ENCODE results near the gene CRLF1. TPM values are rescaled to one million over a fixed set of nuclear protein-coding genes. Genes with fewer than 3 reads are reported as not detected.

Gene CRLF1
- total RNA-seq, 1 donor from 2014 or later, result 1.5 TPM

DNA sequence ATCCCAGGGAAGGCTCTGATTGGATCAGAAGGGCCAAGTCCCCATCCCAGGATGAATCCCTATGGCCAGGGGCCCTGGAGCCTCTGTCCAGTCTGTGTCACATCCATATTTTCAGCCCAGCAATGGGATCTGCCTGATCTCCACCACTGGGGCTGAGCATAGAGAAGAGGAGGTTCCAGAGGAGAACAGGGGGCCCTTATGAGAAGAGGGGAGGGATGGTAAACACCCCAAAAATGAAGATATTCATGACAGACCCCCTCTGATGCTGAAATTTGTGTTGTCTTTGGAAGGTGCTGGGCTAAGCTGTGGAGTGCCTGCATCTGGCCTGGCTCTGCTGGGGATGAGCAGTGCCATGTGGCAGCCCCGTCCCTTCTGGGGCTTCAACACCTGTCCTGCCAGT, 44.7 kb upstream of the CRLF1 start:
- H3K27me3 Mint-ChIP-seq (ENCODE audit: low read depth), result no peaks in the 10 kb centered on the region
- DNase-seq (ENCODE audit: low read depth, low spot score), result no peak
- no peaks in the 10 kb centered on the region for H3K36me3 Mint-ChIP-seq (ENCODE audit: low read depth)
- no peaks in the 10 kb centered on the region for H3K9me3 Mint-ChIP-seq
- H3K4me3 Mint-ChIP-seq, result peak overlapping the region; percentile 57
- no peak overlapping the region for H3K27ac Mint-ChIP-seq (ENCODE audit: unreplicated experiment)
- peaks cover 51% of the 10 kb centered on the region for H3K4me1 Mint-ChIP-seq
- TF ChIP-seq, protein P1, sequence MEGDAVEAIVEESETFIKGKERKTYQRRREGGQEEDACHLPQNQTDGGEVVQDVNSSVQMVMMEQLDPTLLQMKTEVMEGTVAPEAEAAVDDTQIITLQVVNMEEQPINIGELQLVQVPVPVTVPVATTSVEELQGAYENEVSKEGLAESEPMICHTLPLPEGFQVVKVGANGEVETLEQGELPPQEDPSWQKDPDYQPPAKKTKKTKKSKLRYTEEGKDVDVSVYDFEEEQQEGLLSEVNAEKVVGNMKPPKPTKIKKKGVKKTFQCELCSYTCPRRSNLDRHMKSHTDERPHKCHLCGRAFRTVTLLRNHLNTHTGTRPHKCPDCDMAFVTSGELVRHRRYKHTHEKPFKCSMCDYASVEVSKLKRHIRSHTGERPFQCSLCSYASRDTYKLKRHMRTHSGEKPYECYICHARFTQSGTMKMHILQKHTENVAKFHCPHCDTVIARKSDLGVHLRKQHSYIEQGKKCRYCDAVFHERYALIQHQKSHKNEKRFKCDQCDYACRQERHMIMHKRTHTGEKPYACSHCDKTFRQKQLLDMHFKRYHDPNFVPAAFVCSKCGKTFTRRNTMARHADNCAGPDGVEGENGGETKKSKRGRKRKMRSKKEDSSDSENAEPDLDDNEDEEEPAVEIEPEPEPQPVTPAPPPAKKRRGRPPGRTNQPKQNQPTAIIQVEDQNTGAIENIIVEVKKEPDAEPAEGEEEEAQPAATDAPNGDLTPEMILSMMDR (conservative IDR thresholded peaks at IDR 0.05), result no peak

- Mint-ChIP-seq H3K4me3 (peak overlapping the region; percentile 57), H3K4me1 (peaks cover 51% of the 10 kb centered on the region), H3K36me3 (ENCODE audit: low read depth) (no peaks in the 10 kb centered on the region), H3K27ac (ENCODE audit: unreplicated experiment) (no peak overlapping the region), H3K27me3 (ENCODE audit: low read depth) (no peaks in the 10 kb centered on the region), H3K9me3 (no peaks in the 10 kb centered on the region)
- no peak for DNase-seq (ENCODE audit: low read depth, low spot score)
- TF ChIP-seq, protein P1 (conservative IDR thresholded peaks at IDR 0.05), result no peak
These were observed 44.0 kb upstream of the CRLF1 start for GRCh38 chr19:18650468-18651041.

- Mint-ChIP-seq H3K9me3 (no peaks in the 10 kb centered on the region), H3K27me3 (ENCODE audit: low read depth) (no peaks in the 10 kb centered on the region), H3K27ac (ENCODE audit: unreplicated experiment) (no peak overlapping the region), H3K36me3 (ENCODE audit: low read depth) (no peaks in the 10 kb centered on the region), H3K4me3 (peak overlapping the region; percentile 45), H3K4me1 (peaks cover 52% of the 10 kb centered on the region)
- TF ChIP-seq, protein P1 (conservative IDR thresholded peaks at IDR 0.05), result no peak
- no peak for DNase-seq (ENCODE audit: low read depth, low spot score)
These were observed 43.4 kb upstream of the CRLF1 start for GRCh38 chr19:18650021-18650390.

DNA sequence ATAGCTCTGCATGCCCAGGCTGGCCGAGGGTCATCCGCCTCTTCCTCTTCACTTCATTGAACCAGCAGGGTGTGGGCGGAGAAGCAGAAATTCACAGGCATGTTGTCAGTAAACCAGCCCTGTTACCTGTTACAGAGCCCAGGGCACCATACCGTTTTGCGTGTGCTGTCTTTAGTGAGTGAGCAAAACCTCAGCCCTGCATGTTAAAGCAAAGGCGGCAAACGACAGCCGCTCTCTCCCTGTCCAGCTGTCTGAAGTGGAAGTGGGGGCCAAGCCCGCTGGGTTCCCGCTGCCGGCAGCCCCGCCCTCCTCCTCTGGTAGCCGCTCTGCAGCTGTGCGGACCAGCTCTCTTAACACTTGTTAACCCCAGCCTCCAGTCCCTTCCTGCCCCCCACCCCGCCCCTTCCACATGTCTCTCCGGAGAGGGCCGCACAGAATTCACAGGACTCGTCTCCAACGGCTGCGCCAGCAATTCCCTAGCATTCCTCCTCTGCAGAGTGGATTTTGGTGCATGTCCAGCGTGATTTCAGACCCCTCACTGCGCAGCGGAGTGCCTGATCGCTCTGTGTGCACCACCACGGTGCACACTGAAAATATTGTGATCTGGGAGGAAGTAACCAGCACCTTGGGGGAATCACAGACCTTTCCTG, 42.9 kb upstream of the CRLF1 start:
- peak; percentile 34 for DNase-seq (ENCODE audit: low read depth, low spot score)
- no peak overlapping the region for H3K27ac Mint-ChIP-seq (ENCODE audit: unreplicated experiment)
- TF ChIP-seq, protein P1 (conservative IDR thresholded peaks at IDR 0.05), result no peak
- H3K4me1 Mint-ChIP-seq, result peaks cover 57% of the 10 kb centered on the region
- no peaks in the 10 kb centered on the region for H3K27me3 Mint-ChIP-seq (ENCODE audit: low read depth)
- H3K4me3 Mint-ChIP-seq, result peak overlapping the region; percentile 45
- H3K36me3 Mint-ChIP-seq (ENCODE audit: low read depth), result no peaks in the 10 kb centered on the region
- no peaks in the 10 kb centered on the region for H3K9me3 Mint-ChIP-seq

- Mint-ChIP-seq H3K4me3 (no peak overlapping the region), H3K36me3 (ENCODE audit: low read depth) (no peaks in the 10 kb centered on the region), H3K27ac (ENCODE audit: unreplicated experiment) (peak overlapping the region; percentile 83), H3K4me1 (peaks cover 61% of the 10 kb centered on the region), H3K9me3 (no peaks in the 10 kb centered on the region), H3K27me3 (ENCODE audit: low read depth) (no peaks in the 10 kb centered on the region)
- TF ChIP-seq, protein P1 (conservative IDR thresholded peaks at IDR 0.05), result no peak
- no peak for DNase-seq (ENCODE audit: low read depth, low spot score)
These were observed 42.3 kb upstream of the CRLF1 start for GRCh38 chr19:18648973-18649315.

Data from neural crest cell (in vitro differentiated cells).